ENCODE measurements around the gene FBXO31.
A peak's percentile ranks its signal among the peaks of the same experiment; 100 is the strongest.

The FBXO31 gene

GRCh38 chr16:87361916-87362619 is 21.5 kb downstream of the FBXO31 start:
- DNase-seq: no peak

- no peak for DNase-seq
Measured at GRCh38 chr16:87360862-87361610, 22.5 kb downstream of the FBXO31 start.

DNA sequence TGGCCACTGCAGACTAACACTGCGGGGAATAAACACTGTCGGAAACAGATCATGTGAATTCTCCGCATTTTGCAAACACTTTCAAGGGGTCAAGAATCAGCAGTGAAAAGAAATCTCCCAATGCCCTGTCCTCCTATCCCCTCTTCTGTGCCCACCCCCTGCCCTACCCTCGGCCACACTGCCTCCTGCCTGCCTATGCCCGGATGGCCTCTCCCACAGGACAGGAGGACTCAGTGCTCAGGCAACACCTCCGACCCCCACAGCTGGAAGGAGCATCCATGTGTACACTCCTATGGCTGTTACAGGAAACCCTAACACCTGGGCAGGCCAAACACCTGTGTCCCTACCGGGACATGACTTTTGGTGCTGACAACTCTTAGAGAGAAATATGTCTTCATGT is 24.5 kb downstream of the FBXO31 start:
- no peak for DNase-seq

- no peak for DNase-seq
Measured at GRCh38 chr16:87358696-87359095, 24.9 kb downstream of the FBXO31 start.

GRCh38 chr16:87358250-87358649 is 25.3 kb downstream of the FBXO31 start:
- DNase-seq: no peak

DNA sequence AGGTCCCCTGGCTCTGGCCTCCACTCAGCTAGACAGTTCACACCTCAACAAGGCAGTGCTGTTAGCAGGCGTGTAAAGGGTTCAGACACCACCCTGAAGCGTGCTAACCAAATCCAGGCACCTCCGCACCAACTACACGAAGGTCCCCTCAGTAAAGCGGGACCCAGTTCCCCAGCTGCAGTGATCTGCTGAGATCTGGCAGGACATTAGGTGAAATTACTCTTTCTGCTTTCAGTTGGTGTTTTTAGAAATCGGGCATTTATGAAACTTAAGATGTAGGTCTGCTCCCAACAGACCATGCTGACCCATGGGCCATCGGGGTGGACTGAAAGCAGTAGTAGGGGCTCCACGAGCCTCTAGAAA is 27.1 kb downstream of the FBXO31 start:
- no peak for DNase-seq

DNA sequence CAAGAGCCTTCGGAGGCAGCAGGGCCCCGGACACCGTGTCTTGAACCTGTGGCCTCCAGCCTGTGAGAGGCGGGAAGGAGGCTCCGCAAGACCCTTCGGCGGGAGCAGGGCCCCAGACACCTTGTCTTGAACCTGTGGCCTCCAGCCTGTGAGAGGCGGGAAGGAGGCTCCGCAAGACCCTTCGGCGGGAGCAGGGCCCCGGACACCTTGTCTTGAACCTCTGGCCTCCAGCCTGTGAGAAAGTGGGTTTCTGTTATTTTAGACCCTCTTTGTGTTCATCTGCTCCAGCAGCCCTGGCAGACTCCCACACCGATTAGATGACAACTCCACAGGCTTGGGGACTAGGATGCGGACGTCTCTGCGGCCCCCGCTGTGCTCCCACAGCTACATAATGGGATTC is 30.0 kb downstream of the FBXO31 start:
- DNase-seq: no peak

- DNase-seq: no peak
Measured at GRCh38 chr16:87352818-87353217, 30.8 kb downstream of the FBXO31 start.

- no peak for DNase-seq
Measured at GRCh38 chr16:87351320-87351698, 32.3 kb downstream of the FBXO31 start.

- DNase-seq: no peak
Measured at GRCh38 chr16:87350681-87351319, 32.8 kb downstream of the FBXO31 start.

GRCh38 chr16:87350031-87350430 is 33.5 kb downstream of the FBXO31 start:
- no peak for DNase-seq

DNA sequence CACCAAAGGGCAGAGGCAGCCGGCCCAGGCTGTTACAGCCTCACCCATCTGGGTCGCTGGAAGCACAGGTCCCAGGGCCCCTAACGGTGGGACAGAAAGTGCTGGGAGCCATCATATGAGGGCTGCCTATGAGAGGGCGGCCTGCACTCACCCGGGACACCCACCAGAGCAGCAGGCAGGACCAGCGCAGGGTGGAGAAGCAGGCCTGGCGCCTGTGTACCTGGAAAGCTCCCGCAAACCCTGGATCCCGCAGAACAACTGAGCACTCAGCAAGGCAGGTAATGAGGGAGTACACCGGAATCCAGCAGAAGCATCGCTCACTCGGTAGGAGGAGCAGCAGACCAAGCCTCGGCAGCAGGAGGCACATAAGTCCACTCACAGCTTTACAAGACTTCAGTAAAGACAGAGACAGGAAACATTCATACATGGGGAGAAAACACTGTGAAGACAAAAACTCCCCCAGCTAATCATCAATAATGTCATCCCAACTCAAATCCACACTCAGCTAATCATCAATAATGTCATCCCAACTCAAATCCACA is 34.9 kb downstream of the FBXO31 start:
- DNase-seq: no peak

DNA sequence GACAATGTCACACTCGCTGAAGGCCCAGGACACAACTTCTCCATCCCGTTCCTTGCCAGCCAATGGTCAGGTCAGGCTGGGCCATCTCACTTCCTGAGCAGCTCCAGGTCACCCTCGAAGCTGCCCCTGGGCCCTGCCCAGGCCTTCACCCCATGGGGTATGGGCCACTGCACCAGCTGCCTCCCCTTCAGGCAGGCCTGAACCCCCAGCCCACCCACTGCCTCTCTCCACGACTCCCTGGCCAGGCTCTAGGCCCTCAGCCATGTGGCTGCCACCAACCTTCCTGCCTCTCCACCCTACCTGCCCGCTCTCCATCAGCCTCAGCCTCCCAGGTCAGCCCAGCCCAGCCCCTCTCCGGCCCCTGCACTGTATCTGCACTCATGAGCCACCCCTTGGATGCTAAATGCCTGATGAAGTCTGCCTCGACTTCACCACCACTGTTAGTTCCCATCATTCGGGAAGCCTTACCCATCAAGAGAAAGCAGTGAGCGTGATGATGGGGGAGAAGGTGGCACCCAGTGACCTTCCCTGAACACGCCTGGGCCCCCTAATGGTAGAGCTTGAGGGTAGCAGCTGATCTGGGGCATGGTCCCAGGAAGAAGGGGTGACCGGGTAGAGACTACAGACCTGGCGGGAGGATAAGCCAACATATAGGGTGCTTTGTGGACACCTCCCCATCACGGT is 35.5 kb downstream of the FBXO31 start:
- no peak for DNase-seq

- no peak for DNase-seq
Measured at GRCh38 chr16:87346517-87347060, 37.0 kb downstream of the FBXO31 start.

- DNase-seq: no peak
Measured at GRCh38 chr16:87345726-87346424, 37.7 kb downstream of the FBXO31 start.

DNA sequence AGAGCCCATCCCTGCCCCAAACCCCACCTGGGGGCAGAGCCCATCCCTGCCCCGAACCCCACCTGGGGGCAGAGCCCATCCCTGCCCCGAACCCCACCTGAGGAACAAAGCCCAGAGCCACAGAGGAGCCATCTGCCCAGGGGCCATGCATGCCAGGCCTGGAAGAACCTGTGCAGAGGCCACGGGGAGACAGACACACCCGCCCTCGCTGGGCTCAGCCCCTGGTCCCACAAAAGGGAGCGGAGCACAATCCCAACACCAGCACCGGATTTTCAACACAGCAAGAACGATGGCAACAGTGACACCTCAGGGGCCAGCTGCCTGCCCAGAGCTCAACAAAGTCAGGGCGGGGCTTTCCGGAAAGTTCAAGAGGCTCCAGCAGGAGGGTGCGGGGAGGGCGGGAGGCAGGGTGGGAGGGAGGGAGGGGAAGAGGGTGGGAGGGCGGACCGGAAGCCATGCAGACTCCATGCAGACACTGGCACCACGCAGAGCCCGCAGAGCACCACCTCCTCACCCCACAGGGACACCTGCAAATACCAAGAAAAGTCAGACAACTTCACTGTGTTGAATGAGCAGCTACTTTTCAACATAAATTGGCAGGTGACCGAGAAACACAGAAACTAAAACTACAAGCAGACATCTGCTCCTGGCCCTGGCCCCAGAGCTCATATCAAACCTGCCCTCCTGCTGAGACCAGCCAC is 38.5 kb downstream of the FBXO31 start:
- peak; percentile 49 for DNase-seq

GRCh38 chr16:87344165-87344930 is 39.2 kb downstream of the FBXO31 start:
- no peak for DNase-seq

DNA sequence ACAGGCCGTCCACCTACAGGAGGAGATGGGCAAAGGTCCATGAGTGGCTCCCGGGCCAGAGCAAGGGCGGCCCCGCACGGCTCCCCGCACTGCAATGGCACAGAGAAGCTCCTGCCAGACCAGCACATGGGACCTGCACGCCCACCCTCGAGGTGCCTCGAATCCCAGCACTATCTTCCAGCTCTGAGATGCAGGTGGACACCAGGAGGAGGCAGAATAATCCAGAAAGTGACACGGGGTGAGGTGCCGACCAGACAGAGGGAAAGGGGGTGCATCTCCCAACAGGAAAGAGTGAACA is 39.9 kb downstream of the FBXO31 start:
- no peak for DNase-seq

DNA sequence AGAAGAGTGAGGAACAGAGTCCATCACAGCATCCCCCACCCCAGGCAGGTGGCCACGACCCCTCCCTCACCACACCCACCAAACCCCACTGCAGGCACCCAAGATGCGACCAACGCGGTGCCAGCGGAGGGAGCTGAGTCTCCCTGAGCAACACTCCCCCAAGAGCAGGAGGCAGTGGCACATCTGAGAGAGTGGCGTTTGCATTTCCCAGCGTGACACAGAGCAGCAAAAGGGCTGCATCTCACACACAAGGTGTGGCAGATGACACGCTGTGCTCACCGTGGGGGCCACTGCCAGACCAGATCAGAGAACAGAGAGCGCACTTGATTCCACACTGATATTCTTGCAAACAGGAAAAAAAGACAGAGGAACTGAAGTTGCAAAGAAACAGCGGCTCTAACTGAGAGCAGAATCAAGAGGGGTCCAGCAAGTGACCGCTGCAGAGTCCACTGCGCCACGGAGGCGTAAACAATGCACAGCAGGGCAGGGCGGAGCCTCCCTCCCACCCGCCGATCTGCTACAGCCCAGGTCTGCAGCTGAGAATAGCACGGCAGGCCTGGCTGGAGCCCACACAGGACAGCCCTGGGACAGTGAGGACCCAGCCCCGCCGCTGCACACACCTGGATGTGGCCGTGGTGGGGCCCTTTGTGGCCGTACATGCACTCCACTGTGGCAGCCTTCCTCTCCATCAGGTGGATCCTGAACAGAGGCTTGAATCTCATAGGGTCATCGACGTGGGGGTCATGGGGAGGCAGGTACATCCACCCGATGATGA is 40.4 kb downstream of the FBXO31 start:
- no peak for DNase-seq

- no peak for DNase-seq
Measured at GRCh38 chr16:87342504-87342903, 41.1 kb downstream of the FBXO31 start.

Measured in activated CD4-positive, alpha-beta T cell treated with anti-CD3 and anti-CD28 coated beads, Interleukin-2, amount 50 U/mL, for 1 hour (primary cell).